ENCODE results near the gene PSMD3. TPM values are rescaled to one million over a fixed set of nuclear protein-coding genes. Genes with fewer than 3 reads are reported as not detected.
"Not testable (repeated sequence)": the region's sequence is repeated elsewhere in the genome, so short reads cannot be mapped to it uniquely, and the experiment has no call there.

Gene PSMD3
- total RNA-seq, 1 donor from 2014 or later = 86.9 TPM

DNA sequence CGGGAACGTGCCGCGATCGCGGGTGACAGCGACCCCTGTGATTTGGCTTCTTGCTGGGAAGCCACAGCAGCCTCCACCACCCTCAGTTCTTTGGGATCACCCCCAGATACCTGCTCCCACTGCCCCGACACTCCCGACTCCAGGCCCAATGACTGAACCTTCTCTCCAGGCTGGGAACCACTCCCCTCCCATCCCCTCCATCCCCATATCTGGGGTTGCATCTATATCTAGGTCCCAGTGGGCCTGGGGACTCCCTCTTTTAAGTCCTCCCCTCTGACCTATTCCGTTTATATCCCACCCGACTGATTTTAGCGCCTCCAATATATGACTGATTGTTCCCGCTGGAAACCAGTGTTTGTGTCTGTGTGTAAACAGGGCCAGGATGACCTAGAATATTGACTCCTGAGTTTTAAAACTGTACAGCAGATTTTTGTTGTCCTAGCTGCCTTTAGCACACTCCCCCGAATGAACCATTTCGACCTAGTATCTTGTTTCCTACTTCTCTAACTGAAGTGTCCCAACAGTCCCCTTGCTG is 667 bp downstream of the PSMD3 start:
- ATAC-seq = no peak
- no peak for DNase-seq (ENCODE audit: missing footprints)
- intact Hi-C loops (cut with DNase I) = loop anchor here (2.0 kb wide), 3 partner anchors 52 to 358 kb away; no protein-coding TSS in a partner anchor

DNA sequence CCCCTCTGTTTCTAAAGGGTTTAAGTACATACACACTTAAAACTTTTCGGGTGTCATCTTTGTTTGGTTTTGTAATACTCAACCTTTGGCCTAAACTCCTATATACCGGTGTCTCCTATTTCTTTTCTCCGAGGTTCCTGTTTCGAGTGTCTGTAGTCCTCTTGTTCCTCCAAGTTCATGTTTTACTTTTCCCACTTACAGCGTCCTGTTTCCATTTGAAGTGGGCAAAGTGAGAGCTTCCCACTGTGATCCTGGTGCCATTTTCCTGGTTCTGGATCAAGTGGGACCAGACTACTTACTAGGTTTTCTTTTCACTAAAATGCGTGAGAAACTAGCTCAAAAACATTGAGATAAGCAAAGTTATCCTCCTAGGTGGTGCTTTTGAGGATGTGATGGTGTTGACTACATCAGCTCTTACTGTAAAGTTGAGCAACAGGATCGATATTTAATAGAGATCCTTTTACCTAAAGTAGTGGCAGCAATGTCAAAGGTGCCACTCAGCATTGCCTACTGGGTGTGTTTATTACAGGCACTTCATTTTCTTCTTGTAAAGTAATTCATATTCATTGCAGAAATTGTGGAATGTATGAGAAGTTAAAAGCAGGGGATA is 1.3 kb downstream of the PSMD3 start:
- intact Hi-C loops (cut with DNase I) = loop anchor here (2.0 kb wide), 3 partner anchors 53 to 359 kb away; no protein-coding TSS in a partner anchor
- ATAC-seq (no peak), DNase-seq (ENCODE audit: missing footprints) (no peak)

DNA sequence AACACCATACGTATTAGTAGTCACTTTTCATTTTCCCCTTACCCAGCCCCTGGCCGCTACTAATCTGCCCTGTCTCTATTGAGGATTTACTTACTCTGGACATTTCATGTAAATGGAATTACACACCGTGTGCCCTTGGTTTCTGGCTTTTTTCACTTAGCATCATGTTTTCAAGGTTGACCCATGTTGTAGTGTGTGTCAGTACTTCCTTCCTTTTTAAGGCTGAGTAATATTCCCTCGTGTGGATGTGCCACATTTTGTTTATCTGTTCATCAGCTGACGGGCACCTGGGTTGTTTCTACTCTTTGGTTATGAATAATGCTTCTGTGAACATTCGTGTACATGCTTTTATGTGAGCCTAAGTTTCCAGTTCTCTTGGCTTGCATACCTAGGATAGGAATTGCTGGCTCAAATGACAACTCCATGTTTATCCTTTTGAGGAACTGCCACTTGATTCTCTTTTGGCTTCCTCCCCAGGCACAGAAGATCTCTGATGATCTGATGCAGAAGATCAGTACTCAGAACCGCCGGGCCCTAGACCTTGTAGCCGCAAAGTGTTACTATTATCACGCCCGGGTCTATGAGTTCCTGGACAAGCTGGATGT is 7.7 kb downstream of the PSMD3 start:
- no peak for ATAC-seq
- no peak for DNase-seq (ENCODE audit: missing footprints)
- intact Hi-C loops (cut with DNase I) = no loop called here

DNA sequence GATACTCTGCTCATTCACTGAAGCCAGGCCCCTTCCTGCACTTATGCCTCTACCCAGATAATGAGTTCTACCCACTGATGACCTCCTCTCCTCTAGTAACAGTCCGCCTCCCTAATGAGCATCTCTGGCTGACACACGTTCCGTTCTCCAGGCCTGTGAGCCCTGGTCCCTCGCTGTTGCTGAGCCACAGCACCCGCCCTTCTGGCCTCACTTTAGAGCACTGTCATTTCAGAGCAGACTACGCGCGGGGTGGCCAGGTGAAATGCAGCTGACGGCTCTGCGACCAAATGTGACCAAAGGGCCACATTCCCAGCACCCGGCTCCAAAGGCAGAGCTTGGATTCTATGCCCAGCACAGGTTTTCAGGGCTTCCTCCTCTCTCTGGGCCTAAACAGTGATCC is 13.8 kb downstream of the PSMD3 start:
- intact Hi-C loops (cut with DNase I) = no loop called here
- ATAC-seq = no peak
- no peak for DNase-seq (ENCODE audit: missing footprints)

DNA sequence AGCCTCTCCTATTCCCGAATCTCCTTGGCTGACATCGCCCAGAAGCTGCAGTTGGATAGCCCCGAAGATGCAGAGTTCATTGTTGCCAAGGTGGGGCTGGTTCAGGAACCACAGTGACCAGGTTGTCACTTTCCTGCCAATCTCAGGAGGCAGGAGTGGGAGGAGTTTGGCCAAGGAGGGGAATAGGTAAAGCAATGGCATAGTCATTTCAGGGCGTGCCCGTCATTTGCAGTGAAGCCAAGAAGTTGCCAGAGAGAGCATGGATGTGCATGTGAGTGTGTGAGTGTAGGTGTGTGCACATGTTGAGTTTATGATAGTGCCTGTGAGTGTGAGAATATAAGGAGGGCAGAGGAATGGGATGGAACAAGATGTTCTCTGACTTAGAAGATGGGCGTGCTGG is 14.8 kb downstream of the PSMD3 start:
- ATAC-seq (no peak), DNase-seq (ENCODE audit: missing footprints) (no peak)
- intact Hi-C loops (cut with DNase I) = no loop called here

DNA sequence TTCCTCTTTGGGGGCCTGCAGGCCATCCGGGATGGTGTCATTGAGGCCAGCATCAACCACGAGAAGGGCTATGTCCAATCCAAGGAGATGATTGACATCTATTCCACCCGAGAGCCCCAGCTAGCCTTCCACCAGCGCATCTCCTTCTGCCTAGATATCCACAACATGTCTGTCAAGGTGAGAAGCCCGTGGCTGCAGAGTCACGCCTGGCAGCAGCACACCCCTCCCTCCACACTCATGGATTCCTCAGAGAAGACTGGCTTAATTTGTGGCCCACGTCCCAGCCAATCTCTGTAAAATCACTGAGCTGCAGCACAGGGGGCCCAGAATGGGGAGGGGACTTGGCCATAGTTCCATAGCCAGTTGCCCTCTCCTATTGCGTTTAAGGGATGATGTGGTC is 15.6 kb downstream of the PSMD3 start:
- ATAC-seq (no peak), DNase-seq (ENCODE audit: missing footprints) (no peak)
- intact Hi-C loops (cut with DNase I) = no loop called here

DNA sequence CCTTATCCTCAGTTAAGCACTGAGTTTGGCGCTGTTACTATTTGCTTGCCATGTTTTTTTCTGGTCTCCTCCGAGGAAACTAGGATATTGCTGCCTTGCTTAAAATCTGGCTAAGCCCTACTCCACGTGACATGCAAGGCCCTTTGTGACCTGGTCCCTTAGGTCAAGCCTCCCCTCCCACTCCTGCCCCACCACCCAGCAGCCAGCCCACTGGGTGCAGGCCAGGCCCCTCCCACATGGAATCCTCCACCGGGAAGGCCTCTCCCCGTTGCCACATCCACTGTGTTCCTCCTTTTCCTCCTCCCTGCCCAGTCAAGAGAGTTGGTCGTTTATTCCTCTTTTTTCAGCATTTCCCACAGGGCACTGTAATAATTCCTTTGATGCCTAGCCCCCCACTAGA is 16.2 kb downstream of the PSMD3 start:
- intact Hi-C loops (cut with DNase I) = no loop called here

DNA sequence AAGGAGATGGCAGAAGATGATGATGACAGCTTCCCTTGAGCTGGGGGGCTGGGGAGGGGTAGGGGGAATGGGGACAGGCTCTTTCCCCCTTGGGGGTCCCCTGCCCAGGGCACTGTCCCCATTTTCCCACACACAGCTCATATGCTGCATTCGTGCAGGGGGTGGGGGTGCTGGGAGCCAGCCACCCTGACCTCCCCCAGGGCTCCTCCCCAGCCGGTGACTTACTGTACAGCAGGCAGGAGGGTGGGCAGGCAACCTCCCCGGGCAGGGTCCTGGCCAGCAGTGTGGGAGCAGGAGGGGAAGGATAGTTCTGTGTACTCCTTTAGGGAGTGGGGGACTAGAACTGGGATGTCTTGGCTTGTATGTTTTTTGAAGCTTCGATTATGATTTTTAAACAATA is 16.9 kb downstream of the PSMD3 start:
- intact Hi-C loops (cut with DNase I) = no loop called here
- ATAC-seq = peak; percentile 20
- no peak for DNase-seq (ENCODE audit: missing footprints)

More for the DNA sequence above, 16.2 kb downstream of the PSMD3 start:
- DNase-seq (ENCODE audit: missing footprints) (peak; percentile 84), ATAC-seq (peak; percentile 77)

DNA sequence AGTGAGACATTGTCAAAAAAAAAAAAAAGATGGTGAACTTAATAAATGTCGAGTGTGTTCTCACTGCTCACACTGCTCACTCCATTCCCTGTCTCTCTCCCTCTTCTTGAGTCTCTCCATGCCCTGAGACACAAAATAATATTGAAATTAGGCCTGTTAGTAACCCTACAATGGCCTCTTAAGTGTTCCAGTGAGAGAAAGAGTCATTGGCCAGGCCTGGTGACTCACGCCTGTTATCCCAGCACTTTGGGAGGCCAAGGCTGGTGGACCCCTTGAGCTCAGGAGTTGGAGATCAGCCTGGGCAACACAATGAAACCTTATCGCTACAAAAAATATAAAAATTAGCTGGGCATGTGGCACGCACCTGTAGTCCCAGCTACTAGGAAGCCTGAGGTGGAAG is 18.5 kb downstream of the PSMD3 start:
- intact Hi-C loops (cut with DNase I) = no loop called here
- ATAC-seq (no peak), DNase-seq (ENCODE audit: missing footprints) (no peak)

DNA sequence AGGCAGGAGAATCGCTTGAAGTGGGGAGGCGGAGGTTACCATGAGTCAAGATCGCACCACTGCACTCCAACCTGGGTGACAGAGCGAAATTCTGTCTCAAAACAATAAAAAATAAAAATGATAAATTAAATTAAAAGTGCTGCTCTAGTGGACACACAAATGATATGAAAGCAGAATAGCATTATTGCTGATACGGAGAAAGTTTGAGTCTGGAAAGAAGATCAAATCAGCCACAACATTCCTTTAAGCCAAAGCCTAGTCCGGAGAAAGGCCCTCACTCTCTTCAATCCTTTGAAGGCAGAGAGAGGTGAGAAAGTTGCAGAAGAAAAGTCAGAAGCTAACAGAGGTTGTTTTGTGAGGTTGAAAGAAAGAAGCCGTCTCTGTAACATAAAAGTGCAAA is 19.6 kb downstream of the PSMD3 start:
- DNase-seq (ENCODE audit: missing footprints) (no peak), ATAC-seq (no peak)
- intact Hi-C loops (cut with DNase I) = no loop called here

DNA sequence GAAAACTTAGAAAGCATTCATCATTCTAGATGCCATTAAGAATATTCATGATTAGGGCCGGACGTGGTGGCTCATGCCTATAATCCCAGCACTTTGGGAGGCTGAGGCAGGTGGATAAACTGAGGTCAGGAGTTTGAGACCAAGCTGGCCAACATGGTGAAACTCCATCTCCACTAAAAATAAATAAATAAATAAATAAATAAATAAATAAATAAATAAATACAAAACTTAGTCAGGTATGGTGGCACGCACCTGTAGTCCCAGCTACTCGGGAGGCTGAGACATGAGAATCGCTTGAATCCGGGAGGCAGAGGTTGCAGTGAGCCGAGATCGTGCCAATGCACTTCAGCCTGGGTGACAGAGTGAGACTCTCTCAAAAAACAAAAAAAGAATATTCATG is 20.7 kb downstream of the PSMD3 start:
- ATAC-seq; DNase-seq (ENCODE audit: missing footprints); intact Hi-C loops (cut with DNase I): not testable (repeated sequence)

DNA sequence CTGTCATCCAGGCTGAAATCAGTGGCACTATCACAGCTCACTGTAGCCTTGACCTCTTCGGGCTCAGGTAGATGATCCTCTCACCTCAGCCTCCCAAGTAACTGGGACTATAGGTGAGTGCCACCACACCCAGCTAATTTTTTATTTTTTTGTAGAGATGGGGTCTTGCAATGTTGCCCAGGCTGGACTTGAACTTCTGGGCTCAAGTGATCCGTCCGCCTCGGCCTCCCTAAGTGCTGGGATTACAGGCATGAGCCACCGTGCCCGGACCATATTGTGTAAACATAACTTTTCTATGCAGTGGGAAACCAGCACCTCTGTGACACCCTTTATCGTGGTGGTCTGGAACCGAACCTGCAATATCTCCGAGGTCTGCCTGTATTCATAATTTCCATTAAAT is 23.5 kb downstream of the PSMD3 start:
- ATAC-seq = no peak
- intact Hi-C loops (cut with DNase I) = no loop called here
- no peak for DNase-seq (ENCODE audit: missing footprints)

DNA sequence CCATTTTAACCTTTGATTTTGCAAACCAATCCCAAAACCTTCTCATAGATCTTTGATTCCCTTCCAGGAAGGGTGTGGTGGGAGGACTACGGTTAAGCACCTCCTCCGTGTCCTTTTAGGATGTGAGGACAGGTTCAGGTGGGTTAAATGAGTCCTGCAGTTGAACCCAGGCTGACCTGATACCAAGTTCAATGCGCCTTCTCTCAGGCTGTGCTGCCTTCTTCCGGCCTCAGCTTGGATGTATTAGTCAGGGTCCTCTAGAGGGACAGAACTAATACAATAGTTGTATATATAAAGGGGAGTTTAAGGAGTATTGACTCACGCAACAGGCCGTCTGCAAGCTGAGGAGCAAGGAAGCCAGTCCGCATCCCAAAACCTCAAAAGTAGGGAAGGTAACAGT is 24.1 kb downstream of the PSMD3 start:
- intact Hi-C loops (cut with DNase I) = no loop called here

DNA sequence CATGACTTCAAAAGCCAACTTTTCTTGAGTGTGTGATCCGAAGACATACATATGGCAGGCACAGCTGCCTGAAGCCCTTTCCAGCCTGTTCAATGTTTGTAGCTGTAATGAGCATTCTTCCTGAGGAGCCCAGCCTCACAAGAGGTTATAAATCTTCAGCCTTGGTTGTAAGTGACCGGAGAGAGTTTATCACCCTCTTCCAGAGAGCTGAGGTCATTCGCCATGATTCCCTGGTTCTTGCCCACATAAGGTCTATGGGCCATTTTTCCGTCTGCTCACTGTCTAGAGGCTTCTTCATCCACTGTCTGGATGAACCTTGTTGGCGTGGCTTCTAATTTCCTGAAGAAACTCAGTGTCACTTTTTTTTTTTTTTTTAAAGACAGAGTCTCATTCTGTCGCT is 24.9 kb downstream of the PSMD3 start:
- DNase-seq (ENCODE audit: missing footprints) (no peak), ATAC-seq (no peak)
- intact Hi-C loops (cut with DNase I) = no loop called here

More for the DNA sequence above, 24.1 kb downstream of the PSMD3 start:
- no peak for ATAC-seq
- DNase-seq (ENCODE audit: missing footprints) = no peak

DNA sequence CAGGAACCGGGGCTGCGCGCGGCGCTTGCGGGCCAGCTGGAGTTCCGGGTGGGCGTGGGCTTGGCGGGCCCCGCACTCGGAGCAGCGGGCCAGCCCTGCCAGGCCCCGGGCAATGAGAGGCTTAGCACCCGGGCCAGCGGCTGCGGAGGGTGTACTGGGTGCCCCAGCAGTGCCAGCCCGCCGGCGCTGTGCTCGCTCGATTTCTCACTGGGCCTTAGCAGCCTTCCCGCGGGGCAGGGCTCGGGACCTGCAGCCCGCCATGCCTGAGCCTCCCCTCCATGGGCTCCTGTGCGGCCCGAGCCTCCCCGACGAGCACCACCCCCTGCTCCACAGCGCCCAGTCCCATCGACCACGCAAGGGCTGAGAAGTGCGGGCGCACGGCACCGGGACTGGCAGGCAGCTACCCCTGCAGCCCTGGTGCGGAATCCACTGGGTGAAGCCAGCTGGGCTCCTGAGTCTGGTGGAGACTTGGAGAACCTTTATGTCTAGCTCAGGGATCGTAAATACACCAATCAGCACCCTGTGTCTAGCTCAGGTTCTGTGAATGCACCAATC is 30.4 kb downstream of the PSMD3 start:
- ATAC-seq; DNase-seq (ENCODE audit: missing footprints): not testable (repeated sequence)
- intact Hi-C loops (cut with DNase I) = loop anchor here (5.0 kb wide), 2 partner anchors 181 to 276 kb away; partner anchors contain the start of gene CDC6

DNA sequence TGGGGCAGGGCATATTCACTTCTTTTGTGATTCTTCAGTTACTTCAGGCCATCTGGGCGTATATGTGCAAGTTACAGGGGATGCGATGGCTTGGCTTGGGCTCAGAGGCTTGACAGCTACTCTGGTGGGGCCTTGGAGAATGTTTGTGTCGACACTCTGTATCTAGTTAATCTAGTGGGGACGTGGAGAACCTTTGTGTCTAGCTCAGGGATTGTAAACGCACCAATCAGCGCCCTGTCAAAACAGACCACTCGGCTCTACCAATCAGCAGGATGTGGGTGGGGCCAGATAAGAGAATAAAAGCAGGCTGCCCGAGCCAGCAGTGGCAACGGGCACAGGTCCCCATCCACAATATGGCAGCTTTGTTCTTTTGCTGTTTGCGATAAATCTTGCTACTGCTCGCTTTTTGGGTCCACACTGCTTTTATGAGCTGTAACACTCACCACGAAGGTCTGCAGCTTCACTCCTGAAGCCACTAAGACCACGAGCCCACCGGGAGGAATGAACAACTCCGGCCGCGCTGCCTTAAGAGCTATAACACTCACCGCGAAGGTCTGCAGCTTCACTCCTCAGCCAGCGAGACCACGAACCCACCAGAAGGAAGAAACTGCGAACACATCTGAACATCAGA is 31.5 kb downstream of the PSMD3 start:
- not testable (repeated sequence) for ATAC-seq; DNase-seq (ENCODE audit: missing footprints)
- intact Hi-C loops (cut with DNase I) = loop anchor here (5.0 kb wide), 2 partner anchors 180 to 275 kb away; partner anchors contain the start of gene CDC6

DNA sequence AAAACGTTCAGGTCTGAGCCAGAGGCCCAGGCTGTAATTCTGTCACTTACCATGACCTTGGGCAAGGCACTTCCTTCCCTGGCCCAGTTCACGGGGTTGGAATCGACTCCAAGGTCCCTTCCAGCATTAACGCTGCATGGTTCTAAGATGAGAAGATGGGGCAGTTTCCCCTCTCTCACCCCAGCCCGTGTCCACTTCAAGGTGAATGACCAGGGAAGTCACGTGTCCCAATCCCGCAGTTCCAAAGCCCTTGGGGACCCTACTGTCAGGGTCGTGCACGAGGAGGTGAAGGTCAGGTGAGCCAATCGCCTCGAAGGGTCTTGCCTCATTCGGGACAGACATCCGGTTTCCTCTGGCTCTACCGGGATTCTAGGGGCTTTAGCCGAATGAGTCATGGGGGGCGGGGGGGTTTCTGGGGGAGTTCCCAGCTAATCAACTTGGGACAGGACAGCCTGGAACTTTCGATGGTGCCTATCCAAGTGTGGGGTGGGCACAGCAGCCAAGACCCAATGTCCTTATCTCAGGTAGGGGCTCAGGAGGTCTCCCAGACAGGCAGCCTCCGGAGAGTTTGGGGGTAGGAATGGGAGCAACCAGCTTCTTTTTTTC is 33.9 kb downstream of the PSMD3 start:
- intact Hi-C loops (cut with DNase I) = loop anchor here (5.0 kb wide), 2 partner anchors 178 to 273 kb away; partner anchors contain the start of gene CDC6
- DNase-seq (ENCODE audit: missing footprints) (no peak), ATAC-seq (no peak)

DNA sequence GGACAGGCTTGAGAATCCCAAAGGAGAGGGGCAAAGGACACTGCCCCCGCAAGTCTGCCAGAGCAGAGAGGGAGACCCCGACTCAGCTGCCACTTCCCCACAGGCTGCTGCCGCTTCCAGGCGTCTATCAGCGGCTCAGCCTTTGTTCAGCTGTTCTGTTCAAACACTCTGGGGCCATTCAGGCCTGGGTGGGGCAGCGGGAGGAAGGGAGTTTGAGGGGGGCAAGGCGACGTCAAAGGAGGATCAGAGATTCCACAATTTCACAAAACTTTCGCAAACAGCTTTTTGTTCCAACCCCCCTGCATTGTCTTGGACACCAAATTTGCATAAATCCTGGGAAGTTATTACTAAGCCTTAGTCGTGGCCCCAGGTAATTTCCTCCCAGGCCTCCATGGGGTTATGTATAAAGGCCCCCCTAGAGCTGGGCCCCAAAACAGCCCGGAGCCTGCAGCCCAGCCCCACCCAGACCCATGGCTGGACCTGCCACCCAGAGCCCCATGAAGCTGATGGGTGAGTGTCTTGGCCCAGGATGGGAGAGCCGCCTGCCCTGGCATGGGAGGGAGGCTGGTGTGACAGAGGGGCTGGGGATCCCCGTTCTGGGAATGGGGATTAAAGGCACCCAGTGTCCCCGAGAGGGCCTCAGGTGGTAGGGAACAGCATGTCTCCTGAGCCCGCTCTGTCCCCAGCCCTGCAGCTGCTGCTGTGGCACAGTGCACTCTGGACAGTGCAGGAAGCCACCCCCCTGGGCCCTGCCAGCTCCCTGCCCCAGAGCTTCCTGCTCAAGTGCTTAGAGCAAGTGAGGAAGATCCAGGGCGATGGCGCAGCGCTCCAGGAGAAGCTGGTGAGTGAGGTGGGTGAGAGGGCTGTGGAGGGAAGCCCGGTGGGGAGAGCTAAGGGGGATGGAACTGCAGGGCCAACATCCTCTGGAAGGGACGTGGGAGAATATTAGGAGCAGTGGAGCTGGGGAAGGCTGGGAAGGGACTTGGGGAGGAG is 34.7 kb downstream of the PSMD3 start, which contains the start of gene CSF3:
CSF3 (plus strand) TSS at position 436 of the 993 bp plus-strand sequence; CDS start at position 471, 35 bp downstream.
- intact Hi-C loops (cut with DNase I) = no loop called here
- DNase-seq (ENCODE audit: missing footprints) (no peak), ATAC-seq (no peak)
